K562 (cell line): ENCODE measurements around the gene TRAF7. TPM values are rescaled to one million over a fixed set of nuclear protein-coding genes. Genes with fewer than 3 reads are reported as not detected.

Source experiments
- ATF1 ChIP-seq, 2 experiments: fragments of 450-650 bp in 1 of 2; IDR thresholded peaks; 2 replicates each; pipeline ENCODE4 v1.6.1; 2016; ENCODE audit warnings: missing compliant biosample characterization in 1 of 2, missing genetic modification characterization in 1 of 2
- BRCA1 ChIP-seq, 2 experiments: fragments of 450-650 bp in 1 of 2; sonication (generic) in 1 of 2; formaldehyde crosslinking in 1 of 2; IDR thresholded peaks; 2 replicates each; pipeline versions ENCODE4 v1.5.0 to v1.6.1; 2017 to 2020; ENCODE audit warnings: mild to moderate bottlenecking in 1 of 2, missing genetic modification reagents in 1 of 2
- CCAR2 ChIP-seq: fragments of 200-400 bp; formaldehyde crosslinking; IDR thresholded peaks from 2 replicates; pipeline ENCODE4 v1.6.1; 2017; ENCODE audit warnings: mild to moderate bottlenecking, low read depth, low read length
- COPS2 ChIP-seq: fragments of 450-650 bp; conservative IDR thresholded peaks from 2 replicates; pipeline ENCODE4 v1.6.1; 2016; ENCODE audit warnings: mild to moderate bottlenecking, moderate library complexity
- E2F6 ChIP-seq, 2 experiments: IDR thresholded peaks; 2 replicates each; pipeline ENCODE4 v1.6.1; 2011; ENCODE audit warnings: borderline replicate concordance in 1 of 2, control low read depth in 1 of 2, low read depth in 1 of 2, low read length in 1 of 2, mild to moderate bottlenecking in 1 of 2, mixed read lengths in 1 of 2, moderate library complexity in 1 of 2; ENCODE audit not compliant: insufficient read depth in 1 of 2, insufficient read length in 1 of 2, poor library complexity in 1 of 2, severe bottlenecking in 1 of 2; ENCODE audit errors: extremely low read depth in 1 of 2
- ETS1 ChIP-seq: conservative IDR thresholded peaks from 2 replicates; pipeline ENCODE4 v1.6.1; 2011; ENCODE audit warnings: low read depth, mild to moderate bottlenecking, low read length; ENCODE audit not compliant: control insufficient read depth
- HMGXB4 ChIP-seq: sonication (generic); formaldehyde crosslinking; IDR thresholded peaks from 2 replicates; pipeline ENCODE4 v1.8.1; 2023; ENCODE audit warnings: mild to moderate bottlenecking, missing genetic modification reagents
- KLF6 ChIP-seq: fragments of 250-450 bp; sonication (Bioruptor Pico); IDR thresholded peaks from 2 replicates; pipeline ENCODE4 v1.4.0; 2020; ENCODE audit warnings: mild to moderate bottlenecking, moderate library complexity, borderline replicate concordance
- RBM39 ChIP-seq: fragments of 200-400 bp; formaldehyde crosslinking; optimal IDR thresholded peaks from 2 replicates; pipeline ENCODE3; 2018; ENCODE audit warnings: low read depth, low read length
- RHOXF2B ChIP-seq: fragments of 250-450 bp; sonication (Bioruptor Pico); conservative IDR thresholded peaks from 2 replicates; pipeline ENCODE4 v1.5.1; 2021
- SMARCE1 ChIP-seq: fragments of 450-650 bp; IDR thresholded peaks from 2 replicates; pipeline ENCODE4 v1.7.1; 2016; ENCODE audit warnings: mild to moderate bottlenecking
- TAF9B ChIP-seq: fragments of 450-650 bp; IDR thresholded peaks from 2 replicates; pipeline ENCODE4 v1.6.1; 2018; ENCODE audit warnings: mild to moderate bottlenecking; ENCODE audit not compliant: partially characterized antibody
- TFAM ChIP-seq: fragments of 250-450 bp; sonication (Bioruptor Pico); conservative IDR thresholded peaks from 2 replicates; pipeline ENCODE4 v1.5.0; 2021; ENCODE audit warnings: mild to moderate bottlenecking, moderate library complexity
- TFAP4 ChIP-seq: sonication (generic); formaldehyde crosslinking; IDR thresholded peaks from 2 replicates; pipeline ENCODE4 v1.8.0; 2022; ENCODE audit warnings: missing genetic modification reagents, mild to moderate bottlenecking, moderate library complexity, borderline replicate concordance
- USF2 ChIP-seq: sonication (generic); formaldehyde crosslinking; IDR thresholded peaks from 2 replicates; pipeline ENCODE4 v1.5.0; 2020; ENCODE audit warnings: missing genetic modification reagents
- ZC3H8 ChIP-seq: fragments of 450-650 bp; IDR thresholded peaks from 2 replicates; pipeline ENCODE4 v1.6.1; 2017
- ZNF121 ChIP-seq: sonication (generic); formaldehyde crosslinking; conservative IDR thresholded peaks from 2 replicates; pipeline ENCODE4 v1.8.0; 2022; ENCODE audit warnings: missing genetic modification reagents
- ZNF175 ChIP-seq: fragments of 200-800 bp; sonication (Bioruptor generic); IDR thresholded peaks from 2 replicates; pipeline ENCODE4 v1.6.1; 2016; ENCODE audit warnings: low read depth, mild to moderate bottlenecking, missing genetic modification characterization, missing compliant biosample characterization
- ZNF253 ChIP-seq: fragments of 250-450 bp; sonication (Bioruptor Pico); conservative IDR thresholded peaks from 2 replicates; pipeline ENCODE4 v1.6.1; 2021; ENCODE audit warnings: mild to moderate bottlenecking
- ZNF277 ChIP-seq: fragments of 250-450 bp; sonication (Bioruptor Pico); IDR thresholded peaks from 2 replicates; pipeline ENCODE4 v1.8.0; 2022; ENCODE audit warnings: inconsistent platforms, mild to moderate bottlenecking, moderate library complexity, borderline replicate concordance
- polyA plus RNA-seq, 8 experiments: library from polyadenylated mRNA; depleted of rRNA in 4 of 8; stranded (reverse) in 5 of 8; unstranded in 3 of 8; fragments of >200 nt; fragmentation: Nextera tagmentation in 2 of 8; fragmentation: Illumina TruSeq in 1 of 8; extraction: Ambion mirVana in 2 of 8; extraction: Trizol in 1 of 8; gene quantifications; 2 replicates each; pipeline versions ENCODE4 v1.2.1 to v1.2.3, GENCODE V29; 2011 to 2014; ENCODE audit warnings: inconsistent platforms in 1 of 8, missing spikeins in 1 of 8
- total RNA-seq, 7 experiments: library from RNA; depleted of rRNA in 6 of 7; stranded (reverse); fragments of >200 nt in 6 of 7; fragmentation: Illumina TruSeq in 2 of 7; extraction: Trizol in 2 of 7; gene quantifications; 2 replicates each; pipeline versions ENCODE4 v1.2.1 to v1.2.3, GENCODE V29; 2011 to 2021; ENCODE audit warnings: low replicate concordance in 1 of 7

Gene TRAF7
- total and polyA plus RNA-seq, 9 of the 15 experiments (the other 6 are each of a cell fraction or from before 2014, with no cell fraction given), result 1.1 to 113 (median 41.6) TPM

- TF ChIP-seq ZNF253 (CRISPR knock-in tag), result no peak
- no peak for TF ChIP-seq ZNF277
- TF ChIP-seq E2F6 (IDR thresholded peaks at IDR 0.05; ENCODE audit: borderline replicate concordance in 1 of 2, extremely low read depth in 1 of 2, insufficient read depth in 1 of 2, insufficient read length in 1 of 2, low read depth in 1 of 2, low read length in 1 of 2, poor library complexity in 1 of 2, severe bottlenecking in 1 of 2), result peak in 1 of 2 experiments; percentile 47
- TF ChIP-seq RBM39, result no peak
- no peak for TF ChIP-seq ZC3H8
- TF ChIP-seq RHOXF2B (CRISPR knock-in tag), result no peak
- TF ChIP-seq SMARCE1, result no peak
- TF ChIP-seq TAF9B, result no peak
- peak; percentile 56; the same call in 1 of the 2 replicates for TF ChIP-seq HMGXB4 (CRISPR knock-in tag)
- 0 out of 2 replicates have a peak, but pooled peaks have one; percentile 27 for TF ChIP-seq ZNF175 (CRISPR knock-in tag)
- TF ChIP-seq CCAR2, result no peak
- no peak for TF ChIP-seq TFAM (CRISPR knock-in tag)
- TF ChIP-seq ZNF121, result no peak
- TF ChIP-seq TFAP4 (CRISPR knock-in tag), result peak; percentile 90
- no peak for TF ChIP-seq BRCA1 (IDR thresholded peaks at IDR 0.05)
- TF ChIP-seq BRCA1 (CRISPR knock-in tag; IDR thresholded peaks at IDR 0.05), result no peak
- no peak for TF ChIP-seq USF2 (CRISPR knock-in tag)
- TF ChIP-seq COPS2, result no peak
- TF ChIP-seq ATF1 (CRISPR knock-in tag; IDR thresholded peaks at IDR 0.05), result peak; percentile 79; the same call in 1 of the 2 replicates
- TF ChIP-seq ATF1 (tag; IDR thresholded peaks at IDR 0.05), result peak; percentile 94
- no peak for TF ChIP-seq KLF6
- peak; percentile 59 for TF ChIP-seq ETS1
Measured at GRCh38 chr16:2223221-2223941, 67.8 kb downstream of the TRAF7 start, which contains the start of gene E4F1 (continued).
